C4-2B (cell line): ENCODE measurements around the gene ARMH4.

Source experiments
- ZFX ChIP-seq: fragments of 450-650 bp; IDR thresholded peaks from 2 replicates; pipeline ENCODE4 v1.6.1; 2017
- TF ChIP-seq, protein P1 (sequence below): fragments of 450-650 bp; conservative IDR thresholded peaks from 2 replicates; pipeline ENCODE4 v1.5.1; 2017; ENCODE audit warnings: mild to moderate bottlenecking

DNA sequence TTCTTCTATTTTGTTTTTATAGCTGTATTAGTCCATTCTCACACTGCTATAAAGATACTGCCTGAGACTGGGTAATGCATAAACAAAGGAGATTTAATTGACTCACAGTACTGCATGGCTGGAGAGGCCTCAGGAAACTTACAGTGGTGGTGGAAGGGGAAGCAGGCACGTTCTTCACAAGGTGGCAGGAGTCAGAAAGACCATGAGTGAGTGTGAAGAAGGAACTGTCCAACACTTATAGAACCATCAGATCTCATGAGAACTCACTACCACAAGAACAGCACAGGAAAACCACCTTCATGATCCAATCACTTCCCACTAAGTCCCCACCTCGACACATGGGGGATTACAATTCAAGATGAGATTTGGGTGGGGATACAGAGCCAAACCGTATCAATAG lies 42.3 kb downstream of the ARMH4 start:
- TF ChIP-seq, protein P1, sequence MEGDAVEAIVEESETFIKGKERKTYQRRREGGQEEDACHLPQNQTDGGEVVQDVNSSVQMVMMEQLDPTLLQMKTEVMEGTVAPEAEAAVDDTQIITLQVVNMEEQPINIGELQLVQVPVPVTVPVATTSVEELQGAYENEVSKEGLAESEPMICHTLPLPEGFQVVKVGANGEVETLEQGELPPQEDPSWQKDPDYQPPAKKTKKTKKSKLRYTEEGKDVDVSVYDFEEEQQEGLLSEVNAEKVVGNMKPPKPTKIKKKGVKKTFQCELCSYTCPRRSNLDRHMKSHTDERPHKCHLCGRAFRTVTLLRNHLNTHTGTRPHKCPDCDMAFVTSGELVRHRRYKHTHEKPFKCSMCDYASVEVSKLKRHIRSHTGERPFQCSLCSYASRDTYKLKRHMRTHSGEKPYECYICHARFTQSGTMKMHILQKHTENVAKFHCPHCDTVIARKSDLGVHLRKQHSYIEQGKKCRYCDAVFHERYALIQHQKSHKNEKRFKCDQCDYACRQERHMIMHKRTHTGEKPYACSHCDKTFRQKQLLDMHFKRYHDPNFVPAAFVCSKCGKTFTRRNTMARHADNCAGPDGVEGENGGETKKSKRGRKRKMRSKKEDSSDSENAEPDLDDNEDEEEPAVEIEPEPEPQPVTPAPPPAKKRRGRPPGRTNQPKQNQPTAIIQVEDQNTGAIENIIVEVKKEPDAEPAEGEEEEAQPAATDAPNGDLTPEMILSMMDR: no peak
- no peak for TF ChIP-seq ZFX
